Fibroblast of skin of back (primary cell): ENCODE measurements around the gene ZRANB3.

ENCODE experiments used
- DNase-seq: peaks from one replicate; pipeline ENCODE4 v3.0.0-alpha.2; 2013

Gene ZRANB3

GRCh38 chr2:135246711-135247270, 284.2 kb downstream of the ZRANB3 start:
- no peak for DNase-seq

GRCh38 chr2:135245071-135245470, 285.9 kb downstream of the ZRANB3 start:
- peak; percentile 48 for DNase-seq

GRCh38 chr2:135238651-135239050, 292.4 kb downstream of the ZRANB3 start:
- DNase-seq: no peak

GRCh38 chr2:135230150-135230549, 300.9 kb downstream of the ZRANB3 start:
- no peak for DNase-seq

GRCh38 chr2:135227386-135227785, 303.6 kb downstream of the ZRANB3 start:
- no peak for DNase-seq

GRCh38 chr2:135226961-135227360, 304.1 kb downstream of the ZRANB3 start:
- DNase-seq: peak; percentile 10

GRCh38 chr2:135225781-135226180, 305.2 kb downstream of the ZRANB3 start:
- DNase-seq: no peak

- DNase-seq: no peak
These were observed 311.8 kb downstream of the ZRANB3 start for GRCh38 chr2:135219226-135219625.

- DNase-seq: no peak
These were observed 312.6 kb downstream of the ZRANB3 start for GRCh38 chr2:135218426-135218825.

- no peak for DNase-seq
These were observed 318.3 kb downstream of the ZRANB3 start for GRCh38 chr2:135212757-135213156.

GRCh38 chr2:135208016-135208415, 323.0 kb downstream of the ZRANB3 start:
- DNase-seq: no peak

- no peak for DNase-seq
These were observed 327.1 kb downstream of the ZRANB3 start for GRCh38 chr2:135203944-135204343.

GRCh38 chr2:135202751-135203150, 328.3 kb downstream of the ZRANB3 start:
- no peak for DNase-seq

GRCh38 chr2:135198481-135198880, 332.5 kb downstream of the ZRANB3 start:
- DNase-seq: no peak

- DNase-seq: peak; percentile 18
These were observed 340.2 kb downstream of the ZRANB3 start for GRCh38 chr2:135190799-135191198.

- DNase-seq: no peak
These were observed 341.9 kb downstream of the ZRANB3 start for GRCh38 chr2:135189148-135189547.

GRCh38 chr2:135187270-135187669, 343.7 kb downstream of the ZRANB3 start:
- DNase-seq: no peak

GRCh38 chr2:135186054-135186453, 345.0 kb downstream of the ZRANB3 start:
- no peak for DNase-seq

- DNase-seq: peak; percentile 29
These were observed 347.2 kb downstream of the ZRANB3 start for GRCh38 chr2:135183822-135184221.

- DNase-seq: no peak
These were observed 348.4 kb downstream of the ZRANB3 start for GRCh38 chr2:135182601-135183000.

GRCh38 chr2:135182190-135182589, 348.8 kb downstream of the ZRANB3 start:
- DNase-seq: no peak

- DNase-seq: no peak
These were observed 351.3 kb downstream of the ZRANB3 start for GRCh38 chr2:135179689-135180088.

GRCh38 chr2:135175177-135175576, 355.8 kb downstream of the ZRANB3 start:
- no peak for DNase-seq

- DNase-seq: no peak
These were observed 356.3 kb downstream of the ZRANB3 start for GRCh38 chr2:135174810-135175093.

GRCh38 chr2:135174049-135174809, 356.8 kb downstream of the ZRANB3 start:
- no peak for DNase-seq
